Mesodermal cell (in vitro differentiated cells): ENCODE data around the gene PDE5A.

Experiments
- H3K27ac ChIP-seq: 2 replicates; pipeline ENCODE4 v1.7.0; 2013; ENCODE audit warnings: mild to moderate bottlenecking, low read depth, low read length, moderate library complexity; ENCODE audit not compliant: severe bottlenecking
- H3K36me3 ChIP-seq: 2 replicates; pipeline ENCODE4 v1.7.1; 2013; ENCODE audit warnings: mild to moderate bottlenecking, low read length, moderate library complexity; ENCODE audit not compliant: control insufficient read depth, insufficient read depth
- H3K4me1 ChIP-seq: one replicate; pipeline ENCODE4 v1.7.1; 2013; ENCODE audit warnings: mild to moderate bottlenecking, low read length; ENCODE audit not compliant: insufficient read depth, control insufficient read depth, poor library complexity, severe bottlenecking
- H3K4me3 ChIP-seq: 2 replicates; pipeline ENCODE4 v1.7.0; 2013; ENCODE audit warnings: low read length, control low read depth, mild to moderate bottlenecking; ENCODE audit not compliant: insufficient read depth, poor library complexity, severe bottlenecking; ENCODE audit errors: extremely low read depth
- H3K9me3 ChIP-seq: 2 replicates; pipeline ENCODE4 v1.7.1; 2013; ENCODE audit warnings: mild to moderate bottlenecking, low read length, moderate library complexity; ENCODE audit not compliant: control insufficient read depth
- WGBS, 2 experiments: methylation state at CpG; one replicate each; pipeline ENCODE4 v1.1.5; 2013; ENCODE audit warnings: missing lambda C conversion rate in 2 of 2; ENCODE audit not compliant: insufficient coverage in 2 of 2; 5-methylcytosine and 5-hydroxymethylcytosine counted together

Gene PDE5A

GRCh38 chr4:119501740-119502139 lies 126.9 kb downstream of the PDE5A start:
- no CpG with 5 or more reads among the region's 2 CpGs for WGBS, 2 experiments
- Histone ChIP-seq H3K4me1 (no peaks in the 10 kb centered on the region), H3K36me3 (peaks cover 43% of the 10 kb centered on the region)

GRCh38 chr4:119498527-119498926 lies 130.1 kb downstream of the PDE5A start:
- WGBS, 2 experiments: 92 to 94% methylated on average over 2 to 3 of the region's 3 CpGs
- peaks cover 47% of the 10 kb centered on the region for H3K36me3 ChIP-seq
- H3K4me1 ChIP-seq: no peaks in the 10 kb centered on the region
- no peak overlapping the region for H3K4me3 ChIP-seq
- peak overlapping the region; percentile 60 for H3K27ac ChIP-seq
- no peaks in the 10 kb centered on the region for H3K9me3 ChIP-seq

More at GRCh38 chr4:119501740-119502139, 126.9 kb downstream of the PDE5A start:
- Histone ChIP-seq H3K27ac (no peak overlapping the region), H3K9me3 (no peaks in the 10 kb centered on the region), H3K4me3 (no peak overlapping the region)

- WGBS, 2 experiments: 100% methylated on average over 1 of the region's 1 CpG; no CpG with 5 or more reads in 1 of the 2 experiments
- Histone ChIP-seq H3K27ac (no peak overlapping the region), H3K36me3 (peaks cover 14% of the 10 kb centered on the region), H3K9me3 (no peaks in the 10 kb centered on the region), H3K4me3 (no peak overlapping the region), H3K4me1 (no peaks in the 10 kb centered on the region)
Measured at GRCh38 chr4:119493886-119494285, 134.7 kb downstream of the PDE5A start.

GRCh38 chr4:119493419-119493818 lies 135.2 kb downstream of the PDE5A start:
- peaks cover 14% of the 10 kb centered on the region for H3K36me3 ChIP-seq
- H3K27ac ChIP-seq: no peak overlapping the region
- no CpG with 5 or more reads among the region's 1 CpG for WGBS, 2 experiments

GRCh38 chr4:119490335-119490734 lies 138.3 kb downstream of the PDE5A start:
- Histone ChIP-seq H3K4me1 (no peaks in the 10 kb centered on the region), H3K36me3 (peaks cover 16% of the 10 kb centered on the region)
- WGBS, 2 experiments: 54 to 100% methylated on average over 1 to 2 of the region's 3 CpGs

More at GRCh38 chr4:119493419-119493818, 135.2 kb downstream of the PDE5A start:
- H3K9me3 ChIP-seq: no peaks in the 10 kb centered on the region
- no peaks in the 10 kb centered on the region for H3K4me1 ChIP-seq
- H3K4me3 ChIP-seq: no peak overlapping the region

GRCh38 chr4:119489305-119489704 lies 139.3 kb downstream of the PDE5A start:
- Histone ChIP-seq H3K4me3 (no peak overlapping the region), H3K4me1 (no peaks in the 10 kb centered on the region), H3K27ac (no peak overlapping the region), H3K36me3 (peaks cover 10% of the 10 kb centered on the region), H3K9me3 (peaks cover 6% of the 10 kb centered on the region)
- no CpG with 5 or more reads among the region's 3 CpGs for WGBS, 2 experiments

More at GRCh38 chr4:119490335-119490734, 138.3 kb downstream of the PDE5A start:
- Histone ChIP-seq H3K4me3 (no peak overlapping the region), H3K27ac (no peak overlapping the region), H3K9me3 (no peaks in the 10 kb centered on the region)

GRCh38 chr4:119480331-119480730 lies 148.3 kb downstream of the PDE5A start:
- peaks cover 12% of the 10 kb centered on the region for H3K9me3 ChIP-seq
- WGBS, 2 experiments: no CpG with 5 or more reads among the region's 1 CpG
- H3K4me3 ChIP-seq: no peak overlapping the region
- no peaks in the 10 kb centered on the region for H3K4me1 ChIP-seq
- no peak overlapping the region for H3K27ac ChIP-seq
- peaks cover 50% of the 10 kb centered on the region for H3K36me3 ChIP-seq

- peaks cover 53% of the 10 kb centered on the region for H3K36me3 ChIP-seq
- no peaks in the 10 kb centered on the region for H3K4me1 ChIP-seq
- no peak overlapping the region for H3K27ac ChIP-seq
- H3K4me3 ChIP-seq: no peak overlapping the region
- H3K9me3 ChIP-seq: peaks cover 12% of the 10 kb centered on the region
Measured at GRCh38 chr4:119479835-119480234, 148.8 kb downstream of the PDE5A start.

GRCh38 chr4:119479180-119479808 lies 149.3 kb downstream of the PDE5A start:
- Histone ChIP-seq H3K4me3 (no peak overlapping the region), H3K4me1 (no peaks in the 10 kb centered on the region), H3K27ac (no peak overlapping the region), H3K9me3 (peaks cover 6% of the 10 kb centered on the region), H3K36me3 (peaks cover 55% of the 10 kb centered on the region)
- WGBS, 2 experiments: 100% methylated on average over 1 of the region's 2 CpGs; no CpG with 5 or more reads in 1 of the 2 experiments

- no peak overlapping the region for H3K27ac ChIP-seq
- peaks cover 55% of the 10 kb centered on the region for H3K36me3 ChIP-seq
- no peaks in the 10 kb centered on the region for H3K4me1 ChIP-seq
- H3K4me3 ChIP-seq: no peak overlapping the region
- no peaks in the 10 kb centered on the region for H3K9me3 ChIP-seq
Measured at GRCh38 chr4:119478446-119479179, 150.0 kb downstream of the PDE5A start.

GRCh38 chr4:119477412-119478053 lies 151.1 kb downstream of the PDE5A start:
- Histone ChIP-seq H3K4me3 (no peak overlapping the region), H3K36me3 (peaks cover 48% of the 10 kb centered on the region), H3K27ac (no peak overlapping the region), H3K9me3 (no peaks in the 10 kb centered on the region), H3K4me1 (no peaks in the 10 kb centered on the region)
